K562 (cell line): ENCODE measurements around the gene GAS1. TPM values are rescaled to one million over a fixed set of nuclear protein-coding genes. Genes with fewer than 3 reads are reported as not detected.

Experiments used
- ATAC-seq: fragments of 200-7000 bp; cut with Tn5 transposase; 3 replicates; pipeline ENCODE4 v1.9.1; 2020; ENCODE audit warnings: moderate library complexity
- BruUV-seq: library from RNA; stranded (reverse); fragments of 400-500 nt; replicated peaks from 2 replicates; lab custom pipeline; 2021; lab: Mats Ljungman, UMichigan
- CTCF ChIA-PET: fragments of 300-600 bp; formaldehyde crosslinking; extraction: SDS; loops from one replicate; lab custom pipeline; 2021; ENCODE audit warnings: low intra/inter-chr PET ratio; lab: Yijun Ruan, JAX
- POLR2A ChIA-PET: fragments of 300-600, 350-650 bp; sonication (Branson Sonifier 250); formaldehyde crosslinking; extraction: SDS; loops from one replicate; lab custom pipeline; 2021; ENCODE audit warnings: antibody characterized with exemption, inconsistent platforms; lab: Yijun Ruan, JAX
- DNase-seq, 4 experiments: peaks; one replicate each; pipeline versions ENCODE4 v3.0.0 to v3.0.0-alpha.2; 2011 to 2018; ENCODE audit warnings: low spot score in 3 of 4, mixed read lengths in 3 of 4; ENCODE audit errors: extremely low read depth in 1 of 4
- FAIRE-seq: peaks from 2 replicates; lab custom pipeline; 2011; peaks lifted over from hg19 to GRCh38; lab: Jason Lieb, UNC
- H2AFZ ChIP-seq: 2 replicates; pipeline ENCODE4 v1.6.0; 2011; ENCODE audit warnings: low read depth, low read length, control low read depth, inconsistent platforms
- H3K27ac ChIP-seq: fragments of 200-600 bp; 3 replicates; pipeline ENCODE4 v1.8.0; 2011; ENCODE audit warnings: low read depth, mild to moderate bottlenecking, control low read depth, inconsistent platforms, low read length, moderate library complexity, mixed read lengths; ENCODE audit errors: extremely low read depth
- H3K27me3 ChIP-seq, 2 experiments: fragments of 300-600 bp in 1 of 2; 2 replicates in 1 of 2; 3 replicates in 1 of 2; pipeline versions ENCODE4 v1.6.0 to v1.8.0; 2011; ENCODE audit warnings: inconsistent platforms in 2 of 2, low read length in 2 of 2, mild to moderate bottlenecking in 1 of 2, mixed read lengths in 1 of 2, moderate library complexity in 1 of 2; ENCODE audit not compliant: control insufficient read depth in 2 of 2, insufficient read depth in 2 of 2
- H3K36me3 ChIP-seq: fragments of 300-600 bp; 3 replicates; pipeline ENCODE4 v1.8.0; 2011; ENCODE audit warnings: mild to moderate bottlenecking, low read length, inconsistent platforms; ENCODE audit not compliant: control insufficient read depth, insufficient read depth
- H3K4me1 ChIP-seq, 2 experiments: fragments of 200-600 bp in 1 of 2; replicated peaks in 1 of 2; 2 replicates in 1 of 2; 3 replicates in 1 of 2; pipeline versions ENCODE4 v1.5.1 to v1.8.0; 2011; ENCODE audit warnings: inconsistent platforms in 2 of 2, low read length in 2 of 2, mild to moderate bottlenecking in 1 of 2, mixed read lengths in 1 of 2, moderate library complexity in 1 of 2; ENCODE audit not compliant: control insufficient read depth in 2 of 2, insufficient read depth in 2 of 2
- H3K4me2 ChIP-seq: 2 replicates; pipeline ENCODE4 v1.6.1; 2011; ENCODE audit warnings: low read length, control low read depth, inconsistent platforms, mixed read lengths; ENCODE audit not compliant: insufficient read depth
- H3K4me3 ChIP-seq: fragments of 200-600 bp; sonication (generic), shearing (Covaris generic); 2 replicates; pipeline ENCODE4 v1.5.1; 2016; ENCODE audit warnings: control low read depth, inconsistent platforms
- H3K79me2 ChIP-seq: fragments of 200-600 bp; 3 replicates; pipeline ENCODE4 v1.8.0; 2011; ENCODE audit warnings: low read length, inconsistent platforms; ENCODE audit not compliant: control insufficient read depth, insufficient read depth
- H3K9ac ChIP-seq, 2 experiments: 2 replicates each; pipeline versions ENCODE4 v1.6.0 to v1.6.1; 2011; ENCODE audit warnings: low read depth in 2 of 2, low read length in 2 of 2, control low read depth in 1 of 2, inconsistent platforms in 1 of 2, mild to moderate bottlenecking in 1 of 2, mixed read lengths in 1 of 2; ENCODE audit not compliant: insufficient read depth in 1 of 2
- H3K9me1 ChIP-seq: one replicate; pipeline ENCODE4 v1.6.0; 2011; ENCODE audit warnings: inconsistent platforms, mild to moderate bottlenecking, low read length, moderate library complexity; ENCODE audit not compliant: control insufficient read depth, insufficient read depth
- H3K9me3 ChIP-seq: replicated peaks from 2 replicates; pipeline ENCODE4 v1.5.1; 2011; ENCODE audit warnings: low read depth, low read length, inconsistent platforms; ENCODE audit not compliant: control insufficient read depth, insufficient read depth
- H4K20me1 ChIP-seq: replicated peaks from 2 replicates; pipeline ENCODE4 v1.6.1; 2011; ENCODE audit warnings: low read length, inconsistent platforms, mixed read lengths; ENCODE audit not compliant: control insufficient read depth, insufficient read depth
- DACH1 ChIP-seq: fragments of 450-650 bp; IDR thresholded peaks from 2 replicates; pipeline ENCODE4 v1.6.1; 2018; ENCODE audit not compliant: partially characterized antibody
- DLX4 ChIP-seq: fragments of 250-450 bp; sonication (Bioruptor Pico); IDR thresholded peaks from 2 replicates; pipeline ENCODE4 v1.6.1; 2021; ENCODE audit warnings: mild to moderate bottlenecking
- HDAC8 ChIP-seq: fragments of 450-650 bp; IDR thresholded peaks from 2 replicates; pipeline ENCODE4 v1.6.1; 2016; ENCODE audit warnings: mild to moderate bottlenecking, missing genetic modification characterization, moderate library complexity, missing compliant biosample characterization
- NKRF ChIP-seq: fragments of 450-650 bp; IDR thresholded peaks from 2 replicates; pipeline ENCODE4 v1.6.1; 2016; ENCODE audit warnings: borderline replicate concordance
- PHF21A ChIP-seq: fragments of 450-650 bp; IDR thresholded peaks from 2 replicates; pipeline ENCODE4 v1.6.1; 2017; ENCODE audit warnings: low read depth, borderline replicate concordance
- PHF8 ChIP-seq: fragments of 200-600 bp; sonication (generic); IDR thresholded peaks from 2 replicates; pipeline ENCODE4 v1.6.1; 2012; ENCODE audit warnings: mixed run types, mild to moderate bottlenecking, inconsistent platforms, low read length, moderate library complexity, borderline replicate concordance
- RBM22 ChIP-seq: fragments of 200-400 bp; formaldehyde crosslinking; IDR thresholded peaks from 2 replicates; pipeline ENCODE4 v1.6.1; 2018; ENCODE audit warnings: low read length, low read depth; ENCODE audit not compliant: poor library complexity, severe bottlenecking
- ZNF133 ChIP-seq: fragments of 250-450 bp; sonication (Bioruptor Pico); IDR thresholded peaks from 2 replicates; pipeline ENCODE4 v1.4.0; 2020; ENCODE audit warnings: mild to moderate bottlenecking
- ZNF175 ChIP-seq: fragments of 200-800 bp; sonication (Bioruptor generic); IDR thresholded peaks from 2 replicates; pipeline ENCODE4 v1.6.1; 2016; ENCODE audit warnings: low read depth, mild to moderate bottlenecking, missing genetic modification characterization, missing compliant biosample characterization
- ZNF311 ChIP-seq: fragments of 250-450 bp; sonication (Bioruptor Pico); IDR thresholded peaks from 2 replicates; pipeline ENCODE4 v1.4.0; 2020; ENCODE audit warnings: mild to moderate bottlenecking, moderate library complexity
- ZNF347 ChIP-seq: fragments of 450-650 bp; formaldehyde crosslinking; IDR thresholded peaks from 2 replicates; pipeline ENCODE4 v1.4.0; 2020; ENCODE audit warnings: low read depth, mild to moderate bottlenecking, moderate library complexity
- WGBS: fragments of 100-300 bp; shearing (Covaris generic); methylation state at CpG from one replicate; pipeline ENCODE4 v1.1.6; 2016; ENCODE audit warnings: low coverage, mixed read lengths; ENCODE audit not compliant: insufficient coverage; ENCODE audit errors: missing lambda C conversion rate; 5-methylcytosine and 5-hydroxymethylcytosine counted together
- in situ Hi-C: fragments of 300-500 bp; cut with MboI; formaldehyde crosslinking; loops from 4 replicates; pipeline ENCODE4 v1.15.0; 2018; ENCODE audit warnings: inconsistent platforms, mixed read lengths
- intact Hi-C: fragments of 100-400 bp; cut with micrococcal nuclease; formaldehyde crosslinking; loops from 2 replicates; pipeline ENCODE4 v1.14.2; 2022
- polyA plus RNA-seq, 8 experiments: library from polyadenylated mRNA; depleted of rRNA in 4 of 8; stranded (reverse) in 5 of 8; unstranded in 3 of 8; fragments of >200 nt; fragmentation: Nextera tagmentation in 2 of 8; fragmentation: Illumina TruSeq in 1 of 8; extraction: Ambion mirVana in 2 of 8; extraction: Trizol in 1 of 8; gene quantifications; 2 replicates each; pipeline versions ENCODE4 v1.2.1 to v1.2.3, GENCODE V29; 2011 to 2014; ENCODE audit warnings: inconsistent platforms in 1 of 8, missing spikeins in 1 of 8
- total RNA-seq, 7 experiments: library from RNA; depleted of rRNA in 6 of 7; stranded (reverse); fragments of >200 nt in 6 of 7; fragmentation: Illumina TruSeq in 2 of 7; extraction: Trizol in 2 of 7; gene quantifications; 2 replicates each; pipeline versions ENCODE4 v1.2.1 to v1.2.3, GENCODE V29; 2011 to 2021; ENCODE audit warnings: low replicate concordance in 1 of 7
- TF ChIP-seq, protein P1 (sequence below): fragments of 250-450 bp; sonication (Bioruptor Pico); IDR thresholded peaks from 2 replicates; pipeline ENCODE4 v1.8.0; 2022; ENCODE audit warnings: moderate library complexity, mild to moderate bottlenecking, inconsistent platforms

Gene GAS1
- total and polyA plus RNA-seq, 9 of the 15 experiments (the other 6 are each of a cell fraction or from before 2014, with no cell fraction given): 0.07 to 0.09 TPM; not detected in 7

- 0% methylated on average over 1 of the region's 1 CpG for WGBS
- ATAC-seq (no peak), DNase-seq (no peak), FAIRE-seq (no peak)
- intact Hi-C loops (no loop called here), in situ Hi-C loops (no loop called here)
- H4K20me1 ChIP-seq: no peaks in the 10 kb centered on the region
- no peaks in the 10 kb centered on the region for H3K9me1 ChIP-seq
- H3K4me1 ChIP-seq: no peaks in the 10 kb centered on the region
- no TSS peak for BruUV-seq
- H3K79me2 ChIP-seq: no peaks in the 10 kb centered on the region
- no peaks in the 10 kb centered on the region for H3K36me3 ChIP-seq
- no peak overlapping the region for H3K27ac ChIP-seq
- no peaks in the 10 kb centered on the region for H3K9me3 ChIP-seq
- no peak overlapping the region for H3K4me2 ChIP-seq
- ChIA-PET POLR2A (no interaction called here), CTCF (no interaction called here)
- TF ChIP-seq RBM22 (no peak), ZNF311 (CRISPR knock-in tag) (no peak), PHF8 (no peak), PHF21A (no peak), DACH1 (no peak), DLX4 (CRISPR knock-in tag) (no peak), ZNF347 (CRISPR knock-in tag) (no peak), HDAC8 (tag) (no peak), NKRF (no peak), ZNF175 (CRISPR knock-in tag) (no peak), ZNF133 (CRISPR knock-in tag) (no peak)
- TF ChIP-seq, protein P1, sequence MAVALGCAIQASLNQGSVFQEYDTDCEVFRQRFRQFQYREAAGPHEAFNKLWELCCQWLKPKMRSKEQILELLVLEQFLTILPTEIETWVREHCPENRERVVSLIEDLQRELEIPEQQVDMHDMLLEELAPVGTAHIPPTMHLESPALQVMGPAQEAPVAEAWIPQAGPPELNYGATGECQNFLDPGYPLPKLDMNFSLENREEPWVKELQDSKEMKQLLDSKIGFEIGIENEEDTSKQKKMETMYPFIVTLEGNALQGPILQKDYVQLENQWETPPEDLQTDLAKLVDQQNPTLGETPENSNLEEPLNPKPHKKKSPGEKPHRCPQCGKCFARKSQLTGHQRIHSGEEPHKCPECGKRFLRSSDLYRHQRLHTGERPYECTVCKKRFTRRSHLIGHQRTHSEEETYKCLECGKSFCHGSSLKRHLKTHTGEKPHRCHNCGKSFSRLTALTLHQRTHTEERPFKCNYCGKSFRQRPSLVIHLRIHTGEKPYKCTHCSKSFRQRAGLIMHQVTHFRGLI (CRISPR knock-in tag): no peak
- no peak overlapping the region for H2AFZ ChIP-seq
- H3K4me3 ChIP-seq: no peak overlapping the region
- no peaks in the 10 kb centered on the region for H3K27me3 ChIP-seq
- no peak overlapping the region for H3K9ac ChIP-seq
Observed at GRCh38 chr9:86938780-86939179, 8.5 kb downstream of the GAS1 start.
